Non-pigmented ciliary epithelial cell (primary cell): ENCODE results near the gene ADGRE3.

ENCODE experiments used
- DNase-seq: peaks from one replicate; pipeline ENCODE4 v3.0.0-alpha.2; 2010; ENCODE audit warnings: low read depth

ADGRE3 gene

GRCh38 chr19:14674764-14675163 is at the start of gene ADGRE3:
ADGRE3 (minus strand) TSS chr19:14674844; CDS start chr19:14674770, 74 bp downstream.
- DNase-seq, result no peak

GRCh38 chr19:14722127-14722526 is 47.5 kb upstream of the ADGRE3 start:
- DNase-seq, result no peak

- DNase-seq, result no peak
Measured at GRCh38 chr19:14719162-14719561, 44.5 kb upstream of the ADGRE3 start.

GRCh38 chr19:14718522-14719116 is 44.0 kb upstream of the ADGRE3 start:
- no peak for DNase-seq

- DNase-seq, result no peak
Measured at GRCh38 chr19:14715841-14716240, 41.2 kb upstream of the ADGRE3 start.

- no peak for DNase-seq
Measured at GRCh38 chr19:14704450-14704849, 29.8 kb upstream of the ADGRE3 start.

- no peak for DNase-seq
Measured at GRCh38 chr19:14703833-14704232, 29.2 kb upstream of the ADGRE3 start.

- no peak for DNase-seq
Measured at GRCh38 chr19:14700711-14701375, 26.2 kb upstream of the ADGRE3 start.

- DNase-seq, result no peak
Measured at GRCh38 chr19:14699641-14700040, 25.0 kb upstream of the ADGRE3 start.

GRCh38 chr19:14695471-14695870 is 20.8 kb upstream of the ADGRE3 start:
- no peak for DNase-seq

- no peak for DNase-seq
Measured at GRCh38 chr19:14694641-14695266, 20.1 kb upstream of the ADGRE3 start.

- DNase-seq, result peak; percentile 43
Measured at GRCh38 chr19:14689598-14690503, 15.2 kb upstream of the ADGRE3 start, which contains the start of gene ZNF333. ZNF333 (plus strand) TSS chr19:14690048; CDS start chr19:14693492, 3,444 bp downstream.

- no peak for DNase-seq
Measured at GRCh38 chr19:14686411-14686810, 11.8 kb upstream of the ADGRE3 start.

- DNase-seq, result no peak
Measured at GRCh38 chr19:14683439-14683838, 8.8 kb upstream of the ADGRE3 start.

- DNase-seq, result no peak
Measured at GRCh38 chr19:14682084-14682483, 7.4 kb upstream of the ADGRE3 start.

GRCh38 chr19:14678199-14678598 is 3.6 kb upstream of the ADGRE3 start:
- DNase-seq, result no peak

- DNase-seq, result no peak
Measured at GRCh38 chr19:14677464-14677863, 2.8 kb upstream of the ADGRE3 start.

GRCh38 chr19:14676762-14677161 is 2.1 kb upstream of the ADGRE3 start:
- no peak for DNase-seq

- DNase-seq, result no peak
Measured at GRCh38 chr19:14673088-14673487, 1.6 kb downstream of the ADGRE3 start.

GRCh38 chr19:14672188-14672872 is 2.3 kb downstream of the ADGRE3 start:
- DNase-seq, result no peak

- no peak for DNase-seq
Measured at GRCh38 chr19:14670408-14670807, 4.2 kb downstream of the ADGRE3 start.

- DNase-seq, result no peak
Measured at GRCh38 chr19:14669940-14670339, 4.7 kb downstream of the ADGRE3 start.
